Liver (tissue), 9 donors: ENCODE data around the gene TTC23. TPM values are rescaled to one million over a fixed set of nuclear protein-coding genes. Genes with fewer than 3 reads are reported as not detected.

Experiments
- DNase-seq: peaks from one replicate; pipeline ENCODE4 v3.0.0-alpha.2; 2017; ENCODE audit warnings: low spot score
- H3K27ac ChIP-seq, 2 donors: one replicate each; pipeline ENCODE4 v1.7.0; 2013; ENCODE audit warnings: inconsistent platforms in 2 of 2, low read length in 2 of 2, control low read depth in 1 of 2, low read depth in 1 of 2, mild to moderate bottlenecking in 1 of 2
- H3K27me3 ChIP-seq, 4 donors: one replicate each; pipeline versions ENCODE4 v1.6.1 to v1.7.0; 2013; ENCODE audit warnings: low read length in 3 of 4, inconsistent platforms in 1 of 4, mild to moderate bottlenecking in 1 of 4, moderate library complexity in 1 of 4; ENCODE audit not compliant: control insufficient read depth in 4 of 4, insufficient read depth in 4 of 4
- H3K36me3 ChIP-seq, 4 donors: one replicate each; pipeline versions ENCODE4 v1.6.1 to v1.7.0; 2013; ENCODE audit warnings: low read length in 3 of 4, mild to moderate bottlenecking in 3 of 4, low read depth in 1 of 4, moderate library complexity in 1 of 4; ENCODE audit not compliant: control insufficient read depth in 4 of 4, insufficient read depth in 3 of 4
- H3K4me1 ChIP-seq, 4 donors: one replicate each; pipeline versions ENCODE4 v1.6.1 to v1.7.0; 2013; ENCODE audit warnings: low read length in 3 of 4, mild to moderate bottlenecking in 3 of 4, moderate library complexity in 1 of 4; ENCODE audit not compliant: control insufficient read depth in 4 of 4, insufficient read depth in 4 of 4
- H3K4me3 ChIP-seq, 3 donors: one replicate each; pipeline versions ENCODE4 v1.6.1 to v1.7.0; 2013; ENCODE audit warnings: low read length in 3 of 3, control low read depth in 1 of 3, low read depth in 1 of 3, mild to moderate bottlenecking in 1 of 3
- H3K9ac ChIP-seq, 2 donors: one replicate each; pipeline ENCODE4 v1.7.0; 2013; ENCODE audit warnings: low read length in 2 of 2, mild to moderate bottlenecking in 2 of 2, moderate library complexity in 2 of 2, control low read depth in 1 of 2, low read depth in 1 of 2
- H3K9me3 ChIP-seq, 4 donors: one replicate each; pipeline versions ENCODE4 v1.6.1 to v1.7.0; 2013; ENCODE audit warnings: low read length in 3 of 4; ENCODE audit not compliant: control insufficient read depth in 4 of 4
- EGR1 ChIP-seq, 2 donors: IDR thresholded peaks; 2 replicates each; pipeline ENCODE4 v1.6.1; 2016 to 2018; ENCODE audit warnings: antibody characterized with exemption in 2 of 2, low read depth in 2 of 2
- FOXA1 ChIP-seq: IDR thresholded peaks from 2 replicates; pipeline ENCODE4 v1.6.1; 2016; ENCODE audit warnings: antibody characterized with exemption
- FOXA2 ChIP-seq: IDR thresholded peaks from 2 replicates; pipeline ENCODE4 v1.6.1; 2016; ENCODE audit warnings: antibody characterized with exemption
- GABPA ChIP-seq, 2 donors: IDR thresholded peaks in 1 of 2; conservative IDR thresholded peaks in 1 of 2; 2 replicates each; pipeline ENCODE4 v1.6.1; 2016; ENCODE audit warnings: antibody characterized with exemption in 2 of 2, mild to moderate bottlenecking in 1 of 2, moderate library complexity in 1 of 2
- HNF4A ChIP-seq, 2 donors: conservative IDR thresholded peaks; 2 replicates each; pipeline ENCODE4 v1.6.1; 2016; ENCODE audit warnings: antibody characterized with exemption in 2 of 2, mild to moderate bottlenecking in 2 of 2
- HNF4G ChIP-seq: IDR thresholded peaks from 2 replicates; pipeline ENCODE4 v1.6.1; 2016; ENCODE audit warnings: antibody characterized with exemption
- JUND ChIP-seq, 2 donors: IDR thresholded peaks; 2 replicates each; pipeline ENCODE4 v1.6.1; 2016; ENCODE audit warnings: antibody characterized with exemption in 2 of 2
- MAX ChIP-seq: IDR thresholded peaks from 2 replicates; pipeline ENCODE4 v1.6.1; 2016; ENCODE audit warnings: antibody characterized with exemption
- NR2F2 ChIP-seq: IDR thresholded peaks from 2 replicates; pipeline ENCODE4 v1.6.1; 2016; ENCODE audit warnings: antibody characterized with exemption
- RAD21 ChIP-seq, 2 donors: IDR thresholded peaks; 2 replicates each; pipeline ENCODE4 v1.6.1; 2016; ENCODE audit warnings: antibody characterized with exemption in 2 of 2, mild to moderate bottlenecking in 2 of 2
- REST ChIP-seq: IDR thresholded peaks from 2 replicates; pipeline ENCODE4 v1.6.1; 2016; ENCODE audit warnings: antibody characterized with exemption, mild to moderate bottlenecking
- RXRA ChIP-seq, 2 donors: IDR thresholded peaks; 2 replicates each; pipeline ENCODE4 v1.6.1; 2017 to 2018; ENCODE audit warnings: antibody characterized with exemption in 2 of 2, mild to moderate bottlenecking in 1 of 2
- SP1 ChIP-seq: IDR thresholded peaks from 2 replicates; pipeline ENCODE4 v1.6.1; 2018; ENCODE audit warnings: antibody characterized with exemption, mild to moderate bottlenecking
- TAF1 ChIP-seq: conservative IDR thresholded peaks from 2 replicates; pipeline ENCODE4 v1.6.1; 2016; ENCODE audit warnings: antibody characterized with exemption, mild to moderate bottlenecking
- YY1 ChIP-seq: IDR thresholded peaks from 2 replicates; pipeline ENCODE4 v1.6.1; 2016; ENCODE audit warnings: antibody characterized with exemption, mild to moderate bottlenecking
- ZBTB33 ChIP-seq: IDR thresholded peaks from 2 replicates; pipeline ENCODE4 v1.6.1; 2016; ENCODE audit warnings: antibody characterized with exemption
- WGBS: extraction: QIAGEN DNeasy Blood & Tissue Kit; methylation state at CpG from one replicate; pipeline ENCODE4 v1.1.7; 2013; 5-methylcytosine and 5-hydroxymethylcytosine counted together
- polyA plus RNA-seq, 2 donors: library from polyadenylated mRNA; stranded (reverse) in 1 of 2; unstranded in 1 of 2; fragments of 200-250 nt in 1 of 2; fragments of >200 nt in 1 of 2; fragmentation: Nextera tagmentation in 1 of 2; extraction: Ambion mirVana in 1 of 2; gene quantifications; one replicate each; pipeline versions ENCODE4 v1.2.1 to v1.2.3, GENCODE V29; 2013 to 2015
- total RNA-seq, 2 donors: library from RNA; depleted of rRNA; stranded (reverse); fragments of >200 nt; gene quantifications; one replicate each; pipeline ENCODE4 v1.2.3, GENCODE V29; 2014
- TF ChIP-seq, protein P1 (sequence below): fragments of 150-350 bp; IDR thresholded peaks from 2 replicates; pipeline ENCODE4 v1.5.1; 2017; ENCODE audit warnings: improper control_type of control experiment, low read depth, low read length; ENCODE audit not compliant: missing input control
- donor health status: healthy.
- donor health status: healthy.
- donor health status: healthy.
- donor health status: healthy.
- donor health status: healthy.

TTC23 gene
- total and polyA plus RNA-seq, 4 donors, result 3.7 to 12.3 (median 7.2) TPM

DNA sequence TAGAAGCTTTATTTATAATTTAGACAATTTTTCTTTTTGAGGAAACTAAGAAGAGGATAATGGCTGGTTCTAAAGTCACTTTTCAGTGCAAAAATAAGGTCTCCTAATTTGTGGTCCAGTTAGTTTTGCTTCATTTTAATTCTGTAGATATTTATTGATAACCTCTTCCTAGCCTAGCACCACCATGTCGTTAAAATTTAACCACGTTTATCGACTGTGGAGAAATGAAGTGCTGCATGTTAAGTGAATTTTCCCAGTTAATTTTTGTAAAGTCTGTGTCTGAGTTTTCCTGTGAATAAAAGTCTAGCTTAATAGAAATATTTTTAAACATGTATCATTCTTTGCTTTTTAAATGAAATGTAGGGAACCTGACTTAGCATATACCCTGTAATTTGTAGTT, 18.6 kb upstream of the TTC23 start:
- 29% methylated on average over 3 of the region's 3 CpGs for WGBS
- no peak for DNase-seq
- Histone ChIP-seq H3K4me3 (peak overlapping the region in 1 of 3 donors; percentile 32), H3K4me1 (peaks cover 3 to 29% (median 19%) of the 10 kb centered on the region in 4 donors), H3K36me3 (no peaks in the 10 kb centered on the region), H3K27me3 (no peaks in the 10 kb centered on the region), H3K27ac (peak overlapping the region; percentile 55 to 77), H3K9me3 (no peaks in the 10 kb centered on the region), H3K9ac (no peak overlapping the region)
- TF ChIP-seq, protein P1, sequence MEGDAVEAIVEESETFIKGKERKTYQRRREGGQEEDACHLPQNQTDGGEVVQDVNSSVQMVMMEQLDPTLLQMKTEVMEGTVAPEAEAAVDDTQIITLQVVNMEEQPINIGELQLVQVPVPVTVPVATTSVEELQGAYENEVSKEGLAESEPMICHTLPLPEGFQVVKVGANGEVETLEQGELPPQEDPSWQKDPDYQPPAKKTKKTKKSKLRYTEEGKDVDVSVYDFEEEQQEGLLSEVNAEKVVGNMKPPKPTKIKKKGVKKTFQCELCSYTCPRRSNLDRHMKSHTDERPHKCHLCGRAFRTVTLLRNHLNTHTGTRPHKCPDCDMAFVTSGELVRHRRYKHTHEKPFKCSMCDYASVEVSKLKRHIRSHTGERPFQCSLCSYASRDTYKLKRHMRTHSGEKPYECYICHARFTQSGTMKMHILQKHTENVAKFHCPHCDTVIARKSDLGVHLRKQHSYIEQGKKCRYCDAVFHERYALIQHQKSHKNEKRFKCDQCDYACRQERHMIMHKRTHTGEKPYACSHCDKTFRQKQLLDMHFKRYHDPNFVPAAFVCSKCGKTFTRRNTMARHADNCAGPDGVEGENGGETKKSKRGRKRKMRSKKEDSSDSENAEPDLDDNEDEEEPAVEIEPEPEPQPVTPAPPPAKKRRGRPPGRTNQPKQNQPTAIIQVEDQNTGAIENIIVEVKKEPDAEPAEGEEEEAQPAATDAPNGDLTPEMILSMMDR, result no peak
- peak; percentile 40 for TF ChIP-seq YY1

DNA sequence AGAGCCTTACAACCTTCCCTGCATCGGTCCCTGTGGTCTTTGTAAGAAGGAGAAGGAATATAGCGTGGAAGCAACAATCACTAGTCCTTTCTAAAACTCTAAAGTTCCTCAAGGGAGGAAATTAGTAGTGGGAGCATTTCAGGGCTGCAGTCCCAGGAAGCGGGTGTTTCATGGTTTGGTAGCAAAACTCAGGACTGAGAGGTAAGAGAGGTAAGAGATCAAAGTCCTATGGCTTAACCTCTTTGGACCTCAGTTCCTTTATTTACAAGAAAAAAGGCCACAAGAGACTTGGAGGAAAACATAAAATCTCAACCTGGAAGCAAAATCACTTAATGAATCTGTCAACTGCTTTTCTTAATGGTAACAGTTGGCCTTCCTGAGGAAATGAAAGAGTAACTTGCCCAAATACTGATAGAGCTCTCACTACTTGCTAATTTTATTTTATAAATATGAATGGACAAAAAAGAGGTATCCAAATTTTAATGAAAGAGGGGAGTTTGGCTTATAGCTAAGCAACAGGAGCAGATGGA, 16.2 kb upstream of the TTC23 start:
- no peak for DNase-seq
- Histone ChIP-seq H3K4me1 (peaks cover 3 to 29% (median 19%) of the 10 kb centered on the region in 4 donors), H3K4me3 (no peak overlapping the region), H3K27me3 (no peaks in the 10 kb centered on the region), H3K27ac (peak overlapping the region in 1 of 2 donors; percentile 58), H3K9me3 (no peaks in the 10 kb centered on the region), H3K36me3 (peaks cover 0 to 6% (median 1%) of the 10 kb centered on the region in 4 donors), H3K9ac (no peak overlapping the region)
- 77% methylated on average over 3 of the region's 3 CpGs for WGBS
- TF ChIP-seq HNF4A (conservative IDR thresholded peaks at IDR 0.05) (peak; percentile 55 to 65), HNF4G (no peak), MAX (no peak), ZBTB33 (peak; percentile 15), RXRA (IDR thresholded peaks at IDR 0.05) (peak in 1 of 2 donors; percentile 26)

DNA sequence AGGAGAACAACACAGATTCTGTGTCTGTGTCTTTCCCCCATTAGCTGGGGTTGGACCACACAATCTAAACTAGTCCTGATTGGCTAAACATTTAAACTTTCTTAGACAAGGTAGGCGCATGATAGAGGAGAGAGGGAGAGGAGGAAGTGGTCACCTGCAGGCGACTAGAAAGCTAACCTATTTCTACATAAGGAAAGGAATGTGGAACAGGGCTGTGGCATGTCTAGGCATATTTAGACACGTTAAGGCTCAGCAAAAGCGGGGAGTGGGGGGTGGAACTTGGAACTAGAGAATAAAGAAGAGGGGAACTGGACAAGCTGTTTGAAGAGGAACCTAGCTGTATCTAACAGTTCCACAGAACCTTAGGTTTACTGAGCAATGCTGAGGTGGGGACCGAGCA, 14.7 kb upstream of the TTC23 start:
- DNase-seq, result no peak
- Histone ChIP-seq H3K4me1 (peaks cover 3 to 29% (median 19%) of the 10 kb centered on the region in 4 donors), H3K9me3 (no peaks in the 10 kb centered on the region), H3K4me3 (no peak overlapping the region), H3K36me3 (peaks cover 0 to 6% (median 1%) of the 10 kb centered on the region in 4 donors), H3K27me3 (no peaks in the 10 kb centered on the region), H3K27ac (no peak overlapping the region), H3K9ac (no peak overlapping the region)
- 89% methylated on average over 5 of the region's 5 CpGs for WGBS
- TF ChIP-seq FOXA1, result no peak
- no peak for TF ChIP-seq FOXA2
- no peak for TF ChIP-seq TAF1
- TF ChIP-seq HNF4G, result no peak
- TF ChIP-seq NR2F2, result no peak
- no peak for TF ChIP-seq SP1
- TF ChIP-seq RXRA (IDR thresholded peaks at IDR 0.05), result no peak
- no peak for TF ChIP-seq MAX
- no peak for TF ChIP-seq HNF4A (conservative IDR thresholded peaks at IDR 0.05)
- TF ChIP-seq, protein P1, result no peak
- no peak for TF ChIP-seq YY1
- TF ChIP-seq REST, result no peak
- TF ChIP-seq RAD21 (IDR thresholded peaks at IDR 0.05), result no peak
- no peak for TF ChIP-seq JUND (IDR thresholded peaks at IDR 0.05)
- no peak for TF ChIP-seq EGR1 (IDR thresholded peaks at IDR 0.05; ENCODE audit: low read depth in 2 of 2)
- no peak for TF ChIP-seq GABPA (IDR thresholded peaks at IDR 0.05 in 1 of 2, conservative IDR thresholded peaks at IDR 0.05 in 1 of 2)
